Liver (tissue), 9 donors: ENCODE data around the gene NMD3. TPM values are rescaled to one million over a fixed set of nuclear protein-coding genes. Genes with fewer than 3 reads are reported as not detected.

Source experiments
- DNase-seq: peaks from one replicate; pipeline ENCODE4 v3.0.0-alpha.2; 2017; ENCODE audit warnings: low spot score
- H3K27ac ChIP-seq, 2 donors: one replicate each; pipeline ENCODE4 v1.7.0; 2013; ENCODE audit warnings: inconsistent platforms in 2 of 2, low read length in 2 of 2, control low read depth in 1 of 2, low read depth in 1 of 2, mild to moderate bottlenecking in 1 of 2
- H3K27me3 ChIP-seq, 4 donors: one replicate each; pipeline versions ENCODE4 v1.6.1 to v1.7.0; 2013; ENCODE audit warnings: low read length in 3 of 4, inconsistent platforms in 1 of 4, mild to moderate bottlenecking in 1 of 4, moderate library complexity in 1 of 4; ENCODE audit not compliant: control insufficient read depth in 4 of 4, insufficient read depth in 4 of 4
- H3K36me3 ChIP-seq, 4 donors: one replicate each; pipeline versions ENCODE4 v1.6.1 to v1.7.0; 2013; ENCODE audit warnings: low read length in 3 of 4, mild to moderate bottlenecking in 3 of 4, low read depth in 1 of 4, moderate library complexity in 1 of 4; ENCODE audit not compliant: control insufficient read depth in 4 of 4, insufficient read depth in 3 of 4
- H3K4me1 ChIP-seq, 4 donors: one replicate each; pipeline versions ENCODE4 v1.6.1 to v1.7.0; 2013; ENCODE audit warnings: low read length in 3 of 4, mild to moderate bottlenecking in 3 of 4, moderate library complexity in 1 of 4; ENCODE audit not compliant: control insufficient read depth in 4 of 4, insufficient read depth in 4 of 4
- H3K4me3 ChIP-seq, 3 donors: one replicate each; pipeline versions ENCODE4 v1.6.1 to v1.7.0; 2013; ENCODE audit warnings: low read length in 3 of 3, control low read depth in 1 of 3, low read depth in 1 of 3, mild to moderate bottlenecking in 1 of 3
- H3K9ac ChIP-seq, 2 donors: one replicate each; pipeline ENCODE4 v1.7.0; 2013; ENCODE audit warnings: low read length in 2 of 2, mild to moderate bottlenecking in 2 of 2, moderate library complexity in 2 of 2, control low read depth in 1 of 2, low read depth in 1 of 2
- H3K9me3 ChIP-seq, 4 donors: one replicate each; pipeline versions ENCODE4 v1.6.1 to v1.7.0; 2013; ENCODE audit warnings: low read length in 3 of 4; ENCODE audit not compliant: control insufficient read depth in 4 of 4
- EGR1 ChIP-seq, 2 donors: IDR thresholded peaks; 2 replicates each; pipeline ENCODE4 v1.6.1; 2016 to 2018; ENCODE audit warnings: antibody characterized with exemption in 2 of 2, low read depth in 2 of 2
- FOXA1 ChIP-seq: IDR thresholded peaks from 2 replicates; pipeline ENCODE4 v1.6.1; 2016; ENCODE audit warnings: antibody characterized with exemption
- FOXA2 ChIP-seq: IDR thresholded peaks from 2 replicates; pipeline ENCODE4 v1.6.1; 2016; ENCODE audit warnings: antibody characterized with exemption
- GABPA ChIP-seq, 2 donors: IDR thresholded peaks in 1 of 2; conservative IDR thresholded peaks in 1 of 2; 2 replicates each; pipeline ENCODE4 v1.6.1; 2016; ENCODE audit warnings: antibody characterized with exemption in 2 of 2, mild to moderate bottlenecking in 1 of 2, moderate library complexity in 1 of 2
- HNF4A ChIP-seq, 2 donors: conservative IDR thresholded peaks; 2 replicates each; pipeline ENCODE4 v1.6.1; 2016; ENCODE audit warnings: antibody characterized with exemption in 2 of 2, mild to moderate bottlenecking in 2 of 2
- HNF4G ChIP-seq: IDR thresholded peaks from 2 replicates; pipeline ENCODE4 v1.6.1; 2016; ENCODE audit warnings: antibody characterized with exemption
- JUND ChIP-seq, 2 donors: IDR thresholded peaks; 2 replicates each; pipeline ENCODE4 v1.6.1; 2016; ENCODE audit warnings: antibody characterized with exemption in 2 of 2
- NR2F2 ChIP-seq: IDR thresholded peaks from 2 replicates; pipeline ENCODE4 v1.6.1; 2016; ENCODE audit warnings: antibody characterized with exemption
- RAD21 ChIP-seq, 2 donors: IDR thresholded peaks; 2 replicates each; pipeline ENCODE4 v1.6.1; 2016; ENCODE audit warnings: antibody characterized with exemption in 2 of 2, mild to moderate bottlenecking in 2 of 2
- RXRA ChIP-seq, 2 donors: IDR thresholded peaks; 2 replicates each; pipeline ENCODE4 v1.6.1; 2017 to 2018; ENCODE audit warnings: antibody characterized with exemption in 2 of 2, mild to moderate bottlenecking in 1 of 2
- SP1 ChIP-seq: IDR thresholded peaks from 2 replicates; pipeline ENCODE4 v1.6.1; 2018; ENCODE audit warnings: antibody characterized with exemption, mild to moderate bottlenecking
- TAF1 ChIP-seq: conservative IDR thresholded peaks from 2 replicates; pipeline ENCODE4 v1.6.1; 2016; ENCODE audit warnings: antibody characterized with exemption, mild to moderate bottlenecking
- YY1 ChIP-seq: IDR thresholded peaks from 2 replicates; pipeline ENCODE4 v1.6.1; 2016; ENCODE audit warnings: antibody characterized with exemption, mild to moderate bottlenecking
- ZBTB33 ChIP-seq: IDR thresholded peaks from 2 replicates; pipeline ENCODE4 v1.6.1; 2016; ENCODE audit warnings: antibody characterized with exemption
- WGBS: extraction: QIAGEN DNeasy Blood & Tissue Kit; methylation state at CpG from one replicate; pipeline ENCODE4 v1.1.7; 2013; 5-methylcytosine and 5-hydroxymethylcytosine counted together
- polyA plus RNA-seq, 2 donors: library from polyadenylated mRNA; stranded (reverse) in 1 of 2; unstranded in 1 of 2; fragments of 200-250 nt in 1 of 2; fragments of >200 nt in 1 of 2; fragmentation: Nextera tagmentation in 1 of 2; extraction: Ambion mirVana in 1 of 2; gene quantifications; one replicate each; pipeline versions ENCODE4 v1.2.1 to v1.2.3, GENCODE V29; 2013 to 2015
- total RNA-seq, 2 donors: library from RNA; depleted of rRNA; stranded (reverse); fragments of >200 nt; gene quantifications; one replicate each; pipeline ENCODE4 v1.2.3, GENCODE V29; 2014
- TF ChIP-seq, protein P1 (sequence below): fragments of 150-350 bp; IDR thresholded peaks from 2 replicates; pipeline ENCODE4 v1.5.1; 2017; ENCODE audit warnings: improper control_type of control experiment, low read depth, low read length; ENCODE audit not compliant: missing input control
- TF ChIP-seq, protein P2 (sequence below): IDR thresholded peaks from 2 replicates; pipeline ENCODE4 v1.6.1; 2016; ENCODE audit warnings: antibody characterized with exemption
- TF ChIP-seq, protein P3 (sequence below): IDR thresholded peaks from 2 replicates; pipeline ENCODE4 v1.6.1; 2016; ENCODE audit warnings: antibody characterized with exemption, mild to moderate bottlenecking
- TF ChIP-seq, protein P4 (sequence below): IDR thresholded peaks from 2 replicates; pipeline ENCODE4 v1.6.1; 2016; ENCODE audit warnings: antibody characterized with exemption
- donor health status: healthy.
- donor health status: healthy.
- donor health status: healthy.
- donor health status: healthy.
- donor health status: healthy.

NMD3 gene
- total and polyA plus RNA-seq, 4 donors, result 19.9 to 58.7 (median 36.6) TPM

- H3K27ac ChIP-seq, result no peak overlapping the region
- H3K9me3 ChIP-seq, result no peaks in the 10 kb centered on the region
- no peak for DNase-seq
- H3K27me3 ChIP-seq, result no peaks in the 10 kb centered on the region
- H3K4me1 ChIP-seq, result no peaks in the 10 kb centered on the region
- H3K9ac ChIP-seq, result no peak overlapping the region
- WGBS, result 94% methylated on average over 4 of the region's 4 CpGs
- no peak overlapping the region for H3K4me3 ChIP-seq
- TF ChIP-seq RAD21 (IDR thresholded peaks at IDR 0.05), result no peak
- no peak for TF ChIP-seq FOXA2
- TF ChIP-seq EGR1 (IDR thresholded peaks at IDR 0.05; ENCODE audit: low read depth in 2 of 2), result no peak
- TF ChIP-seq, protein P1, sequence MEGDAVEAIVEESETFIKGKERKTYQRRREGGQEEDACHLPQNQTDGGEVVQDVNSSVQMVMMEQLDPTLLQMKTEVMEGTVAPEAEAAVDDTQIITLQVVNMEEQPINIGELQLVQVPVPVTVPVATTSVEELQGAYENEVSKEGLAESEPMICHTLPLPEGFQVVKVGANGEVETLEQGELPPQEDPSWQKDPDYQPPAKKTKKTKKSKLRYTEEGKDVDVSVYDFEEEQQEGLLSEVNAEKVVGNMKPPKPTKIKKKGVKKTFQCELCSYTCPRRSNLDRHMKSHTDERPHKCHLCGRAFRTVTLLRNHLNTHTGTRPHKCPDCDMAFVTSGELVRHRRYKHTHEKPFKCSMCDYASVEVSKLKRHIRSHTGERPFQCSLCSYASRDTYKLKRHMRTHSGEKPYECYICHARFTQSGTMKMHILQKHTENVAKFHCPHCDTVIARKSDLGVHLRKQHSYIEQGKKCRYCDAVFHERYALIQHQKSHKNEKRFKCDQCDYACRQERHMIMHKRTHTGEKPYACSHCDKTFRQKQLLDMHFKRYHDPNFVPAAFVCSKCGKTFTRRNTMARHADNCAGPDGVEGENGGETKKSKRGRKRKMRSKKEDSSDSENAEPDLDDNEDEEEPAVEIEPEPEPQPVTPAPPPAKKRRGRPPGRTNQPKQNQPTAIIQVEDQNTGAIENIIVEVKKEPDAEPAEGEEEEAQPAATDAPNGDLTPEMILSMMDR, result no peak
- TF ChIP-seq NR2F2, result no peak
- no peak for TF ChIP-seq FOXA1
- no peak for TF ChIP-seq SP1
- TF ChIP-seq YY1, result no peak
- TF ChIP-seq, protein P2, sequence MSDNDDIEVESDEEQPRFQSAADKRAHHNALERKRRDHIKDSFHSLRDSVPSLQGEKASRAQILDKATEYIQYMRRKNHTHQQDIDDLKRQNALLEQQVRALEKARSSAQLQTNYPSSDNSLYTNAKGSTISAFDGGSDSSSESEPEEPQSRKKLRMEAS, result no peak
- TF ChIP-seq, protein P3, sequence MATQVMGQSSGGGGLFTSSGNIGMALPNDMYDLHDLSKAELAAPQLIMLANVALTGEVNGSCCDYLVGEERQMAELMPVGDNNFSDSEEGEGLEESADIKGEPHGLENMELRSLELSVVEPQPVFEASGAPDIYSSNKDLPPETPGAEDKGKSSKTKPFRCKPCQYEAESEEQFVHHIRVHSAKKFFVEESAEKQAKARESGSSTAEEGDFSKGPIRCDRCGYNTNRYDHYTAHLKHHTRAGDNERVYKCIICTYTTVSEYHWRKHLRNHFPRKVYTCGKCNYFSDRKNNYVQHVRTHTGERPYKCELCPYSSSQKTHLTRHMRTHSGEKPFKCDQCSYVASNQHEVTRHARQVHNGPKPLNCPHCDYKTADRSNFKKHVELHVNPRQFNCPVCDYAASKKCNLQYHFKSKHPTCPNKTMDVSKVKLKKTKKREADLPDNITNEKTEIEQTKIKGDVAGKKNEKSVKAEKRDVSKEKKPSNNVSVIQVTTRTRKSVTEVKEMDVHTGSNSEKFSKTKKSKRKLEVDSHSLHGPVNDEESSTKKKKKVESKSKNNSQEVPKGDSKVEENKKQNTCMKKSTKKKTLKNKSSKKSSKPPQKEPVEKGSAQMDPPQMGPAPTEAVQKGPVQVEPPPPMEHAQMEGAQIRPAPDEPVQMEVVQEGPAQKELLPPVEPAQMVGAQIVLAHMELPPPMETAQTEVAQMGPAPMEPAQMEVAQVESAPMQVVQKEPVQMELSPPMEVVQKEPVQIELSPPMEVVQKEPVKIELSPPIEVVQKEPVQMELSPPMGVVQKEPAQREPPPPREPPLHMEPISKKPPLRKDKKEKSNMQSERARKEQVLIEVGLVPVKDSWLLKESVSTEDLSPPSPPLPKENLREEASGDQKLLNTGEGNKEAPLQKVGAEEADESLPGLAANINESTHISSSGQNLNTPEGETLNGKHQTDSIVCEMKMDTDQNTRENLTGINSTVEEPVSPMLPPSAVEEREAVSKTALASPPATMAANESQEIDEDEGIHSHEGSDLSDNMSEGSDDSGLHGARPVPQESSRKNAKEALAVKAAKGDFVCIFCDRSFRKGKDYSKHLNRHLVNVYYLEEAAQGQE, result no peak
- TF ChIP-seq HNF4A (conservative IDR thresholded peaks at IDR 0.05), result no peak
- TF ChIP-seq GABPA (IDR thresholded peaks at IDR 0.05 in 1 of 2, conservative IDR thresholded peaks at IDR 0.05 in 1 of 2), result no peak
- no peaks in the 10 kb centered on the region for H3K36me3 ChIP-seq
Measured at GRCh38 chr3:161284989-161285388, 63.9 kb downstream of the NMD3 start.

GRCh38 chr3:161289174-161289573 lies 68.1 kb downstream of the NMD3 start:
- no peak overlapping the region for H3K9ac ChIP-seq
- H3K4me1 ChIP-seq, result no peaks in the 10 kb centered on the region
- DNase-seq, result no peak
- no peaks in the 10 kb centered on the region for H3K36me3 ChIP-seq
- H3K27ac ChIP-seq, result no peak overlapping the region
- H3K27me3 ChIP-seq, result no peaks in the 10 kb centered on the region
- 95% methylated on average over 4 of the region's 4 CpGs for WGBS
- H3K4me3 ChIP-seq, result no peak overlapping the region
- no peaks in the 10 kb centered on the region for H3K9me3 ChIP-seq
- TF ChIP-seq, protein P2, result no peak
- TF ChIP-seq TAF1, result no peak
- no peak for TF ChIP-seq RXRA (IDR thresholded peaks at IDR 0.05)
- TF ChIP-seq GABPA (IDR thresholded peaks at IDR 0.05 in 1 of 2, conservative IDR thresholded peaks at IDR 0.05 in 1 of 2), result no peak
- TF ChIP-seq HNF4G, result no peak
- no peak for TF ChIP-seq HNF4A (conservative IDR thresholded peaks at IDR 0.05)
- TF ChIP-seq FOXA1, result no peak
- no peak for TF ChIP-seq YY1
- no peak for TF ChIP-seq RAD21 (IDR thresholded peaks at IDR 0.05)
- TF ChIP-seq EGR1 (IDR thresholded peaks at IDR 0.05; ENCODE audit: low read depth in 2 of 2), result no peak
- no peak for TF ChIP-seq ZBTB33
- no peak for TF ChIP-seq FOXA2
- TF ChIP-seq JUND (IDR thresholded peaks at IDR 0.05), result no peak
- TF ChIP-seq, protein P1, result no peak
- TF ChIP-seq NR2F2, result no peak
- TF ChIP-seq, protein P4, sequence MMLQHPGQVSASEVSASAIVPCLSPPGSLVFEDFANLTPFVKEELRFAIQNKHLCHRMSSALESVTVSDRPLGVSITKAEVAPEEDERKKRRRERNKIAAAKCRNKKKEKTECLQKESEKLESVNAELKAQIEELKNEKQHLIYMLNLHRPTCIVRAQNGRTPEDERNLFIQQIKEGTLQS, result no peak
- TF ChIP-seq SP1, result no peak
